ENCODE measurements around the gene VPS37C. TPM values are rescaled to one million over a fixed set of nuclear protein-coding genes. Genes with fewer than 3 reads are reported as not detected.
"Not testable (repeated sequence)": the region's sequence is repeated elsewhere in the genome, so short reads cannot be mapped to it uniquely, and the experiment has no call there.

VPS37C gene
- polyA plus RNA-seq, 2 donors: 14.7 to 18.6 TPM

DNA sequence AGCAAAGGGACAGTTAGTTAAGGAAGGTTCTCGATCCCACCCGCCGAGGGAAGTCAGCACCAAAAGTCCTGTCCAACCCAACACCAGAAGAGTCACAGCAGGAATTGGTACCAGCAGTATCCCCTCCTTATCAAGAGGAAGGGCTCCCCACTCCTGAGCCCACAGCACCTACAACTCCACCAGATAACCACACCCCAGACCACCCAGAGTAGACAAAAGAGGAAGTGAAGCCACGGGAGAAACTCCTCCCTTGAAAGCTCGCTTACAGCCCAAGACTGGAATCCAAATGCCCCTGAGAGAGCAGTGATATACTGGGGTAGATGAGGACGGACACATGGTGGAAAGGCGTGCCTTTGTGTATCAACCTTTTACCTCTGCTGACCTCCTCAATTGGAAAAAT, 66.2 kb downstream of the VPS37C start:
- Histone ChIP-seq H3K27me3 (ENCODE audit: control insufficient read depth in 1 of 2, insufficient read depth in 2 of 2, low read length in 2 of 2) (no peaks in the 10 kb centered on the region), H3K36me3 (ENCODE audit: control insufficient read depth in 2 of 2, insufficient read depth in 2 of 2, low read length in 1 of 2) (no peaks in the 10 kb centered on the region), H3K27ac (ENCODE audit: low read depth in 2 of 2, low read length in 1 of 2) (no peak overlapping the region), H3K4me1 (ENCODE audit: control insufficient read depth in 2 of 2, insufficient read depth in 2 of 2, low read length in 1 of 2) (no peaks in the 10 kb centered on the region), H3K4me3 (ENCODE audit: low read depth in 1 of 2, low read length in 2 of 2) (no peak overlapping the region), H3K9me3 (ENCODE audit: control insufficient read depth in 2 of 2, insufficient read depth in 1 of 2, low read depth in 1 of 2, low read length in 1 of 2) (no peaks in the 10 kb centered on the region)
- WGBS, 2 donors: 78 to 82% methylated on average over 7 of the region's 7 CpGs

DNA sequence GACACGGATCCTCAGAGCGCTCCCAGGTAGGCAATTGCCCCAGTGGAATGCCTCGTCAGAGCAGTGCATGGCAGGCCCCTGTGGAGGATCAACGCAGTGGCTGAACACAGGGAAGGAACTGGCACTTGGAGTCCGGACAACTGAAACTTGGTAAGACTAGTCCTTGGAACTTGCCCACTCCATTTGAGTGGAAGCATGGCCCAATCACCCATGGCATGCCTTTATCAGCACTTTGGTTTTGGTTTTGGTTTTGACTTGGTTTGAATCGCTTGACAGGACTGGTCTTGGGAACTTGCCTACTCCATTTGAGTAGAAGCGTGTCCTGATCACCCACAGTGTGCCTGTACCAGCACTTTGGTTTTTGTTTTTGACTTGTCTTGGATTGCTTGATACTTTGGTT, 67.1 kb downstream of the VPS37C start:
- 85 to 86% methylated on average over 7 of the region's 7 CpGs for WGBS, 2 donors
- H3K4me3 ChIP-seq (ENCODE audit: low read depth in 1 of 2, low read length in 2 of 2); H3K27ac ChIP-seq (ENCODE audit: low read depth in 2 of 2, low read length in 1 of 2); H3K4me1 ChIP-seq (ENCODE audit: control insufficient read depth in 2 of 2, insufficient read depth in 2 of 2, low read length in 1 of 2); H3K36me3 ChIP-seq (ENCODE audit: control insufficient read depth in 2 of 2, insufficient read depth in 2 of 2, low read length in 1 of 2); H3K9me3 ChIP-seq (ENCODE audit: control insufficient read depth in 2 of 2, insufficient read depth in 1 of 2, low read depth in 1 of 2, low read length in 1 of 2); H3K27me3 ChIP-seq (ENCODE audit: control insufficient read depth in 1 of 2, insufficient read depth in 2 of 2, low read length in 2 of 2): not testable (repeated sequence)

DNA sequence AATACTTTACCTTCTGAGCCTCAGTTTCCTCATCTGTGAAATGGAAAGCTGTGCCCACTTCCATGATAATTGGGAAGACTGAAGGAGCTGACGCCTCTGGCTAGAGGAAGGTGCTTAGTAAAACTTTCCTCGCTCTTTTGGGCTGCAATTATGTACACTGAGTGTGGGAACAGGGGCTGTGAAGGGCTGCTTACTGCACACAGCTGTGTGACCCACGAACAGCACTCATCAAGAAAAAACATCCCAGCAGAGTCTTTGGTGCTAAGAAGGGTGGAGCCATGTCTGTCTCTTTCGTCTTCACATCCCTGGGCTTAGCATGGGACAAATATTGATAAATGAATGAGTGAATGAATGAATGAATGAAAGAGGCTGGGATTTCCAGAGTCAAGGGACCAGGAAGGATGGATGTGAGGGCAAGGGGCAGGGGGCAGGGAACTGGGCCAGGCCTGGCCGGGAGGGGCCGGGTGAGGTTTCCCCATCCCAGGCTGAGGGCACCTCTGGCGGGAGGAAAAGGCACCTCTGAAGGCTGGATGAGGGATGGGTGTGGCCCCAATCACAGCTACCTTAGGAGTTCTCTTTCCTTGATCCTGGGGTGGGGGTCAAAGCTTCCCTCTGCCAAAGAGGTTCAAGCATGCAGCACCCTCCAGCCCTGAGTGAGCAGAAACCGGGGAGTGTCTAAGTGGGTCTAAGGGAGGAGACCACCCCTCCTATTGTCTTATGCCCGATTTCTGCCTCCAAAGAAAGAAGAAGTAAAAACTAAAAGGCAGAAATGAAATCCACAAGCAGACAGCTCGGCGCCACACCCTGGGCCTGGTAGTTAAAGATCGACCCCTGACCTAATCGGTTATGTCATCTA, 68.1 kb downstream of the VPS37C start:
- WGBS, 2 donors: 93% methylated on average over 13 of the region's 13 CpGs
- no peaks in the 10 kb centered on the region for H3K27me3 ChIP-seq (ENCODE audit: control insufficient read depth in 1 of 2, insufficient read depth in 2 of 2, low read length in 2 of 2)
- H3K4me1 ChIP-seq (ENCODE audit: control insufficient read depth in 2 of 2, insufficient read depth in 2 of 2, low read length in 1 of 2): no peaks in the 10 kb centered on the region
- no peak overlapping the region for H3K4me3 ChIP-seq (ENCODE audit: low read depth in 1 of 2, low read length in 2 of 2)
- H3K27ac ChIP-seq (ENCODE audit: low read depth in 2 of 2, low read length in 1 of 2): no peak overlapping the region
- no peaks in the 10 kb centered on the region for H3K36me3 ChIP-seq (ENCODE audit: control insufficient read depth in 2 of 2, insufficient read depth in 2 of 2, low read length in 1 of 2)
- H3K9me3 ChIP-seq (ENCODE audit: control insufficient read depth in 2 of 2, insufficient read depth in 1 of 2, low read depth in 1 of 2, low read length in 1 of 2): no peaks in the 10 kb centered on the region

DNA sequence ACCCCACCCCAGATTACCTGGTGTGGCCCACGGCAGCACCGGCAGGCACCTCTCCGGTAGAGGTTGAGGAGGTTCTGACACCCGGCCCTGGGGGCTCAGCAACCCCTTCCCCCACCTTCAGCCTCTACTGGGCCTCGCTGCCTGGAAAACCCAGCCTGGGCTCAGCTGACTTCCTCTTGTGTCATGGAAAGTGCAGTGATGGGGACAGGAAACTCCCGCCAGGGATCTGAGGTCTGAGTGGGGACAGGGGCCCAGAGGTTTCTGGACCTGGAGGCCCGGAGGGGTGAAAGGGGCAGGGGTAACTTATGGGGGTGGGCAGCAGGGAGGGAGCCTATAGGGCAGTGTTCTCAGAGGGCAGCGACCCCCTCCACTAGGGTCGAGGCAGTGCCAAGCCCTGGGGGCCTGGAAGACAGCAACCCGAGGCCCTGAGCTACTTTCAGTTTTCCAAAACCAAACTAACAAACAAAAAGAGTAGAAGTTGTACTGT, 68.9 kb downstream of the VPS37C start:
- H3K27ac ChIP-seq (ENCODE audit: low read depth in 2 of 2, low read length in 1 of 2): no peak overlapping the region
- WGBS, 2 donors: 68 to 72% methylated on average over 10 of the region's 10 CpGs
- H3K36me3 ChIP-seq (ENCODE audit: control insufficient read depth in 2 of 2, insufficient read depth in 2 of 2, low read length in 1 of 2): no peaks in the 10 kb centered on the region

DNA sequence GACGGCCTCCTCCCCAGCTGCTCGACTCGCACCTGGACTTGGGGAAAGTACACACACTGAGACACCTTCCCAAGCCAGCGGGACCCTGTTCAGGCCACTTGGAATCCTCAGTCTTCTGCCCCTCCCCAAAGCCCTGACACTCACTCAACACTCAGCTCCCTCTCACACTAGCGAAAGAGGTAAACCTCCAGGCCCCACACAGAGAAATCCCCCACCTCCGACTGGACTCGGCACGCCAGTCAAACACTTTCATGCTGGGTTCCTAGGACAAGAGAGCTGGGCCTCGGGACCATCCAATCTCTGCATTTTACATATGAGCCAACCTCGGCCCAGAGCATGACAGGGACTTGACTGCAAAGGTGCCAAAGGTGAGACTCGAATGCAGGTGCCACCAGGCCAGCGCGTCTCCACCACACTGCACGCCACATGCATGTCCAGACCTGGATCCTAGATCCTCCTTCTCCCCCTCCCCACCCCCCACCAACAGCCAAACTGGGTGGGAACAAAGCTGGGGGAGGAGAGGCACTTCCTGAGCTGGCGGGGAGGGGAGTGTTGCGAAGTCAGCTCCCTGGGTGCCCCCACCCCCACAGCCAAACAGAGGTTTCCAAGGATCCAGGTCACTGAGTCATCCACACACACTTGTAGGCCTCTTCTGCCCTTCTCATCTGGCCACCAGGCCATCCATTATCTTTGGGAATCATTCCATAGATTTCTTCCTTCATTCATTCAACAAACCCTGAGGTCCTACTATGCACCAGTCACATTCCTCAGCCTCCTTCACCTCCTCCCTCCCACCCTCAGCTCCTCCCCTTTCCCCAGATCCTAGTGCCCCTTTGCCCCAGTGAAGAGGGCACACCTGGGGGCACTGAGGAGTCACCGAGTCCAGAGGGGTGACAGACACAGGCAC, 69.6 kb downstream of the VPS37C start:
- Histone ChIP-seq H3K4me3 (ENCODE audit: low read depth in 1 of 2, low read length in 2 of 2) (no peak overlapping the region), H3K4me1 (ENCODE audit: control insufficient read depth in 2 of 2, insufficient read depth in 2 of 2, low read length in 1 of 2) (no peaks in the 10 kb centered on the region), H3K36me3 (ENCODE audit: control insufficient read depth in 2 of 2, insufficient read depth in 2 of 2, low read length in 1 of 2) (no peaks in the 10 kb centered on the region), H3K27ac (ENCODE audit: low read depth in 2 of 2, low read length in 1 of 2) (no peak overlapping the region), H3K27me3 (ENCODE audit: control insufficient read depth in 1 of 2, insufficient read depth in 2 of 2, low read length in 2 of 2) (no peaks in the 10 kb centered on the region), H3K9me3 (ENCODE audit: control insufficient read depth in 2 of 2, insufficient read depth in 1 of 2, low read depth in 1 of 2, low read length in 1 of 2) (no peaks in the 10 kb centered on the region)
- WGBS, 2 donors: 77 to 83% methylated on average over 17 of the region's 17 CpGs

More for the DNA sequence above, 68.9 kb downstream of the VPS37C start:
- Histone ChIP-seq H3K4me3 (ENCODE audit: low read depth in 1 of 2, low read length in 2 of 2) (no peak overlapping the region), H3K9me3 (ENCODE audit: control insufficient read depth in 2 of 2, insufficient read depth in 1 of 2, low read depth in 1 of 2, low read length in 1 of 2) (no peaks in the 10 kb centered on the region), H3K27me3 (ENCODE audit: control insufficient read depth in 1 of 2, insufficient read depth in 2 of 2, low read length in 2 of 2) (no peaks in the 10 kb centered on the region), H3K4me1 (ENCODE audit: control insufficient read depth in 2 of 2, insufficient read depth in 2 of 2, low read length in 1 of 2) (no peaks in the 10 kb centered on the region)

DNA sequence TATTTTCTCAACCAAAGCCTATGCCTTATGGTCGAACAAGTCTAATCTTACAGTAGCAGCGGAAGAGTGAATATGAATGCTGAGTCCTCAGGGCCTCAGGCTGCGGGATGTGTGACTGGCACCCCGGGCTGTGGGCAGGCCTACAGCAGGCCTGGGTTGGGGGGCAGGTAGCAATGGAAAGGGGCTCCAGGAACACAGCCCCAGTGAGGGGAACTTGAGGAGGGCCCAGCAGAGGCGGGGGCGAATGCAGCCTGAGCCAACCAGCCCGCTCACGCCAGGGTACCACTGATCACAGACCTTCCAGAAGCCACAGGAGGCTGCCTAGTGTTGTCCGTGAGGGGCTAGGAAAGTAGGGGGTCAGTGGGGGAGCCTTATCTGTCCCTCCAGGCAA, 70.2 kb downstream of the VPS37C start:
- H3K4me3 ChIP-seq (ENCODE audit: low read depth in 1 of 2, low read length in 2 of 2): no peak overlapping the region
- WGBS, 2 donors: 90 to 95% methylated on average over 9 of the region's 9 CpGs
- no peaks in the 10 kb centered on the region for H3K9me3 ChIP-seq (ENCODE audit: control insufficient read depth in 2 of 2, insufficient read depth in 1 of 2, low read depth in 1 of 2, low read length in 1 of 2)
- H3K36me3 ChIP-seq (ENCODE audit: control insufficient read depth in 2 of 2, insufficient read depth in 2 of 2, low read length in 1 of 2): no peaks in the 10 kb centered on the region
- H3K27ac ChIP-seq (ENCODE audit: low read depth in 2 of 2, low read length in 1 of 2): no peak overlapping the region
- no peaks in the 10 kb centered on the region for H3K4me1 ChIP-seq (ENCODE audit: control insufficient read depth in 2 of 2, insufficient read depth in 2 of 2, low read length in 1 of 2)
- H3K27me3 ChIP-seq (ENCODE audit: control insufficient read depth in 1 of 2, insufficient read depth in 2 of 2, low read length in 2 of 2): no peaks in the 10 kb centered on the region

DNA sequence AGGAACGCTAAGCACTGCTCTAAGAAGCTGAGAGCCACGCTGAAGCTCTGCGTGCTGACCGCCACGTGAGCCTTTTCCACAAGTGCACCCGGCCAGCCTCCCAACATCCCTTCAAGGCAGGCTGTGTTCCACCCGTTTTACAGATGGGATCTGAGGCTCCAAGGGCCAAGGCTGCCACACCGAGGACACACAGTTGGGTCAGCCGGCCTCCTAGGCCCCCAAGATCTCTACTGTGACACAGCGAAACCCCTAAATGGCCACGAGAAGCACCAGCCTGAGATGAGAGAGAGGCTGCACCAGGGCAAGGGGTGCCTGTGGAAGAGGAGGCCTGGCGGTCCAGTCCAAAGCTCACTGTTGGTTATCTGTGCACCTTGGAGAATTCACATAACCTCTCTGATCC, 70.7 kb downstream of the VPS37C start:
- Histone ChIP-seq H3K27ac (ENCODE audit: low read depth in 2 of 2, low read length in 1 of 2) (no peak overlapping the region), H3K27me3 (ENCODE audit: control insufficient read depth in 1 of 2, insufficient read depth in 2 of 2, low read length in 2 of 2) (no peaks in the 10 kb centered on the region), H3K9me3 (ENCODE audit: control insufficient read depth in 2 of 2, insufficient read depth in 1 of 2, low read depth in 1 of 2, low read length in 1 of 2) (no peaks in the 10 kb centered on the region), H3K36me3 (ENCODE audit: control insufficient read depth in 2 of 2, insufficient read depth in 2 of 2, low read length in 1 of 2) (no peaks in the 10 kb centered on the region), H3K4me3 (ENCODE audit: low read depth in 1 of 2, low read length in 2 of 2) (no peak overlapping the region), H3K4me1 (ENCODE audit: control insufficient read depth in 2 of 2, insufficient read depth in 2 of 2, low read length in 1 of 2) (no peaks in the 10 kb centered on the region)
- 84 to 87% methylated on average over 12 of the region's 12 CpGs for WGBS, 2 donors

DNA sequence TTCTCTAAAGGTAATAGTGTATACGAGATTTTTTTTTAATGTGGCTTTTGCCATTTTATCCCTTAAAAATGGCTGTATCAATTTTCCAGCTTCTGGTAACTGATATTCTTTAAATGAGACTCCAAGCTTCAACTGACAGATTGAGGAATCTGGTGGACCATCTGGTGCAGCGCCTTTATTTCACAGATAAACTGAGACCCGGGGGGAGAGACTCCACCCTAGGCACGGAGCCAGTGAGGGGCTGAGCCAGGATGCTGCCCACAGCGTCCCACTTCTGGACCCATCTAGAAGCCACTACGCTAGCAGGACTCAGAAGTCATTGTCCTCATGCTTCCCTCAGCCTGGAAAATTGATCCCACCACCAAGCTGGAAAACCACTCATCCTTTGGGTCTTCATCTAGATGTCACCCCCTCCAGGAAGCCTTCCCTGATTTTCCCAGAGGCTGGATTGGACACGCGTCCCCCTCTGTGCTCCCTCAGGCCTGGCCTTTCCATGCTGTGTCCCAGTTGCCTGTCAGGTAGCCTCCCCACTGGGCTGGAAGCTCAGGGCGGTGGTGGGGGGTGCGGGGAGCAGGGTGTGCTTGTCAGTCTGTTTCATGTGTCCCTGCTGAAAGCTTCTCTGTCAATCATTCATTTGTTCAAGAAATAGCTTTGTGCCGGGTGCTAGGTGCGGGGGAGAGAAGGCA, 71.3 kb downstream of the VPS37C start:
- Histone ChIP-seq H3K27ac (ENCODE audit: low read depth in 2 of 2, low read length in 1 of 2) (no peak overlapping the region), H3K4me3 (ENCODE audit: low read depth in 1 of 2, low read length in 2 of 2) (no peak overlapping the region), H3K36me3 (ENCODE audit: control insufficient read depth in 2 of 2, insufficient read depth in 2 of 2, low read length in 1 of 2) (no peaks in the 10 kb centered on the region), H3K9me3 (ENCODE audit: control insufficient read depth in 2 of 2, insufficient read depth in 1 of 2, low read depth in 1 of 2, low read length in 1 of 2) (no peaks in the 10 kb centered on the region), H3K4me1 (ENCODE audit: control insufficient read depth in 2 of 2, insufficient read depth in 2 of 2, low read length in 1 of 2) (no peaks in the 10 kb centered on the region), H3K27me3 (ENCODE audit: control insufficient read depth in 1 of 2, insufficient read depth in 2 of 2, low read length in 2 of 2) (no peaks in the 10 kb centered on the region)
- WGBS, 2 donors: 82 to 83% methylated on average over 12 of the region's 12 CpGs

DNA sequence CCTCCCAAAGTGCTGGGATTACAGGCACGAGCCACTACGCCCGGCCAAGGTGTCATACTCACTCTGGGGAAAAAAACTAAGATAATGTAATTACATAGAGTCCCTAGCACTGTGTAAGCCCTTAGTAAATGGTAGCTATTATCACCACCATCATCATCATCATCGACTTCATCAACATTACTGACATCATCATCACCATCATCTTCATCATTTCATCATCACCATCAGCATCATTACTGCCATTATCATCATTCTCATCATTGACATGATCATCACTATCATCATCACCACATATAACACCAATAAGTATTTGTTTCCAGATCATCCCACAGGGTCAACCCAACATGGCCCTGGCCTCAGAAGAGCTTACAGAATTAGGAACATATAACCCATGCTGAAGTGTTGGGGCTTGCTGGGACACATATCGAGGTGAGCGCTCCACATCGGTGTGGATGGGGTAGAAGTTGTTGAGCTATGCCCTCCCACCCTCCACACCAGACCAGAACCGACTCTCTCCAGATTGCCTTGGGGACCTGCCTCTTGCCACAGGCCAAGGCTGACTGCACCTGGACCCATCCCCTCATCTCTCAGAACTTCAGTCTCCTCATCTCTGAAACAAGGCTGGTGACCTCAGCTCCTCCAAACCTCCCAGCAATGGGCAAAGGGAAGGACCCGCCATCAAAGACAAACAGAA, 73.7 kb downstream of the VPS37C start:
- Histone ChIP-seq H3K9me3 (ENCODE audit: control insufficient read depth in 2 of 2, insufficient read depth in 1 of 2, low read depth in 1 of 2, low read length in 1 of 2) (peaks cover 0 to 2% of the 10 kb centered on the region in 2 donors), H3K4me3 (ENCODE audit: low read depth in 1 of 2, low read length in 2 of 2) (no peak overlapping the region)
- WGBS, 2 donors: 93 to 95% methylated on average over 9 of the region's 9 CpGs

More for the DNA sequence above, 73.7 kb downstream of the VPS37C start:
- H3K36me3 ChIP-seq (ENCODE audit: control insufficient read depth in 2 of 2, insufficient read depth in 2 of 2, low read length in 1 of 2): no peaks in the 10 kb centered on the region
- H3K27me3 ChIP-seq (ENCODE audit: control insufficient read depth in 1 of 2, insufficient read depth in 2 of 2, low read length in 2 of 2): no peaks in the 10 kb centered on the region
- H3K4me1 ChIP-seq (ENCODE audit: control insufficient read depth in 2 of 2, insufficient read depth in 2 of 2, low read length in 1 of 2): peaks cover 0 to 3% of the 10 kb centered on the region in 2 donors
- no peak overlapping the region for H3K27ac ChIP-seq (ENCODE audit: low read depth in 2 of 2, low read length in 1 of 2)

Data from esophagus (tissue), 2 donors.